HepG2 (cell line): ENCODE data around the gene ENPP1. TPM values are rescaled to one million over a fixed set of nuclear protein-coding genes. Genes with fewer than 3 reads are reported as not detected.

Experiments used
- BRD4 ChIP-seq: sonication (generic); formaldehyde crosslinking; IDR thresholded peaks from 2 replicates; pipeline ENCODE4 v1.4.0; 2020; ENCODE audit warnings: missing genetic modification reagents
- FOXK1 ChIP-seq: sonication (generic); formaldehyde crosslinking; IDR thresholded peaks from 2 replicates; pipeline ENCODE4 v1.4.0; 2020; ENCODE audit warnings: low read depth, missing genetic modification reagents, borderline replicate concordance
- GFI1 ChIP-seq: sonication (generic); formaldehyde crosslinking; IDR thresholded peaks from 2 replicates; pipeline ENCODE4 v1.5.0; 2020; ENCODE audit warnings: missing genetic modification reagents, mild to moderate bottlenecking, borderline replicate concordance
- IRF2 ChIP-seq: IDR thresholded peaks from 2 replicates; pipeline ENCODE4 v1.6.1; 2018; ENCODE audit warnings: missing genetic modification reagents, missing compliant biosample characterization
- KAT8 ChIP-seq: IDR thresholded peaks from 2 replicates; pipeline ENCODE4 v1.6.1; 2016; ENCODE audit warnings: missing genetic modification reagents, missing compliant biosample characterization
- KDM1A ChIP-seq: IDR thresholded peaks from 2 replicates; pipeline ENCODE4 v1.6.1; 2016; ENCODE audit warnings: missing compliant biosample characterization
- MAFK ChIP-seq, 2 experiments: IDR thresholded peaks in 1 of 2; conservative IDR thresholded peaks in 1 of 2; 2 replicates each; pipeline ENCODE4 v1.6.1; 2011; ENCODE audit warnings: improper control_type of control experiment in 2 of 2, low read length in 2 of 2
- NFIB ChIP-seq: sonication (generic); formaldehyde crosslinking; IDR thresholded peaks from 2 replicates; pipeline ENCODE4 v1.9.0; 2021; ENCODE audit warnings: missing genetic modification reagents, mild to moderate bottlenecking, borderline replicate concordance
- PRMT3 ChIP-seq: sonication (generic); formaldehyde crosslinking; IDR thresholded peaks from 2 replicates; pipeline ENCODE4 v1.8.1; 2022; ENCODE audit warnings: low read depth, mild to moderate bottlenecking, moderate library complexity, missing genetic modification reagents, borderline replicate concordance
- RELA ChIP-seq: sonication (generic); formaldehyde crosslinking; IDR thresholded peaks from 2 replicates; pipeline ENCODE4 v1.4.0; 2020; ENCODE audit warnings: missing genetic modification reagents
- RNF2 ChIP-seq: fragments of 450-650 bp; conservative IDR thresholded peaks from 2 replicates; pipeline ENCODE4 v1.6.1; 2016; ENCODE audit warnings: low read depth
- TBP ChIP-seq: sonication (generic); formaldehyde crosslinking; IDR thresholded peaks from 2 replicates; pipeline ENCODE4 v1.5.0; 2020; ENCODE audit warnings: missing genetic modification reagents
- ZNF331 ChIP-seq: sonication (generic); formaldehyde crosslinking; IDR thresholded peaks from 2 replicates; pipeline ENCODE4 v1.4.0; 2020; ENCODE audit warnings: missing genetic modification reagents
- ZNF335 ChIP-seq: sonication (generic); formaldehyde crosslinking; IDR thresholded peaks from 2 replicates; pipeline ENCODE4 v1.4.0; 2020; ENCODE audit warnings: missing genetic modification reagents
- ZNF615 ChIP-seq: sonication (generic); formaldehyde crosslinking; IDR thresholded peaks from 2 replicates; pipeline ENCODE4 v1.5.0; 2020; ENCODE audit warnings: mild to moderate bottlenecking, missing genetic modification reagents, borderline replicate concordance
- ZNF749 ChIP-seq: sonication (generic); formaldehyde crosslinking; IDR thresholded peaks from 2 replicates; pipeline ENCODE4 v1.8.0; 2022; ENCODE audit warnings: mild to moderate bottlenecking, missing genetic modification reagents, moderate library complexity, borderline replicate concordance
- ZNF775 ChIP-seq: sonication (generic); formaldehyde crosslinking; IDR thresholded peaks from 2 replicates; pipeline ENCODE4 v1.4.0; 2020; ENCODE audit warnings: missing genetic modification reagents, mild to moderate bottlenecking, moderate library complexity, borderline replicate concordance
- polyA plus RNA-seq, 8 experiments: library from polyadenylated mRNA; depleted of rRNA in 3 of 8; stranded (reverse) in 7 of 8; unstranded in 1 of 8; fragments of >200 nt; fragmentation: Illumina TruSeq in 4 of 8; extraction: Trizol in 4 of 8; gene quantifications; 2 replicates each; pipeline versions ENCODE4 v1.2.1 to v1.2.3, GENCODE V29; 2011 to 2016; ENCODE audit warnings: low read depth in 4 of 8, missing spikeins in 1 of 8, mixed read lengths in 1 of 8; ENCODE audit not compliant: insufficient read depth in 1 of 8
- total RNA-seq, 5 experiments: library from RNA; depleted of rRNA; stranded (reverse); fragments of >200 nt; fragmentation: Illumina TruSeq; extraction: Trizol; gene quantifications; 2 replicates each; pipeline ENCODE4 v1.2.3, GENCODE V29; 2016; ENCODE audit warnings: low read depth in 1 of 5
- TF ChIP-seq, protein P1 (sequence below): sonication (generic); formaldehyde crosslinking; IDR thresholded peaks from 2 replicates; pipeline ENCODE4 v1.8.0; 2022; ENCODE audit warnings: mild to moderate bottlenecking, missing genetic modification reagents, moderate library complexity
- TF ChIP-seq, protein P2 (sequence below): conservative IDR thresholded peaks from 2 replicates; pipeline ENCODE4 v1.6.1; 2018; ENCODE audit warnings: missing genetic modification reagents
- TF ChIP-seq, protein P3 (sequence below): sonication (generic); formaldehyde crosslinking; IDR thresholded peaks from 2 replicates; pipeline ENCODE4 v1.4.0; 2020; ENCODE audit warnings: missing genetic modification reagents
- TF ChIP-seq, protein P4 (sequence below): sonication (generic); formaldehyde crosslinking; IDR thresholded peaks from 2 replicates; pipeline ENCODE4 v1.4.0; 2020; ENCODE audit warnings: missing genetic modification reagents
- TF ChIP-seq, protein P5 (sequence below): sonication (generic); formaldehyde crosslinking; conservative IDR thresholded peaks from 2 replicates; pipeline ENCODE4 v1.4.0; 2020; ENCODE audit warnings: missing genetic modification reagents
- TF ChIP-seq, protein P6 (sequence below): sonication (generic); formaldehyde crosslinking; IDR thresholded peaks from 2 replicates; pipeline ENCODE4 v1.4.0; 2020; ENCODE audit warnings: mild to moderate bottlenecking, missing genetic modification reagents

Gene ENPP1
- total and polyA plus RNA-seq, 2 of the 13 experiments (the other 11 are each of a cell fraction or from before 2014, with no cell fraction given): 56.5 to 160 TPM

DNA sequence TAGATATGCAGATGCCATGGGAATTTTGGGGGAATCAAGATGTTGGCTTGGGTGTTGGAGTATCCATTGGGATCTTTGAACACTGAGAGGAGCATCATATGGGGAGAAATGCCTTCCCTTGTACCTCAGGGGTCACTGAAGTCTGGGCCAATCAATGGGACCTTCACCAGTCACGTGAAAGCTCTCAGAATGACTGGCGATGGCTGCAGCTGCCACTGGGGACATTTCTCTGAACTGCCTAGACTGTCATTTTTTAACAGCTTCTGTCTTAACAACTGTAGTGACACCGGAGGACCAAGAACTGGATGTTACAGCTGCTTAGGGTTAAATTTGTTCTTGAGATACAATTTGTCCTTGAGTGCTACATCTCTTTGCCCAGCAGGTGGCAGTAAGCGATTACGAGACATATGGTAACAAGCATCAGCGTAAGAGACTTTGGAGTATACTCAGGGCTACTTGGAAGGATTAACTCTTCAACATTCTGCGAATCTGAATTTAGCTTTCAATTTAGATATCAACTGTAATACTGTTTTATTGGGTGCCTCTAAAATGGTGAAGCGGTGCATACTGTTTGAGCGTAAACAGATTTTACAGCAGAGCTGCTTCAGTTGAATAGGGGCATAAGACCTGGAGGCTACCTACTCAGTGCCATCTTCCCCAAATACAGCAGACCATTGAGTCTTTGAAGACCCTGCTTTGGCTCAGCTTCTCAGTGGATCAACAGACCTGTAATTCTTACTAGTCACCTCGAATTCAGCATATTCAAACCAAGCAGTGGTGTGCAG lies 107.3 kb downstream of the ENPP1 start (continued):
- TF ChIP-seq FOXK1 (CRISPR knock-in tag) (peak; percentile 59; the same call in 1 of the 2 replicates), MAFK (conservative IDR thresholded peaks at IDR 0.05 in 1 of 2, IDR thresholded peaks at IDR 0.05 in 1 of 2; ENCODE audit: low read length in 2 of 2) (no peak), KDM1A (CRISPR knock-in tag) (no peak), BRD4 (CRISPR knock-in tag) (no peak), RELA (no peak), GFI1 (CRISPR knock-in tag) (no peak), IRF2 (CRISPR knock-in tag) (no peak), PRMT3 (0 out of 2 replicates have a peak, but pooled peaks have one; percentile 55), ZNF775 (no peak), RNF2 (no peak), ZNF749 (CRISPR knock-in tag) (no peak), ZNF615 (CRISPR knock-in tag) (no peak), ZNF331 (CRISPR knock-in tag) (0 out of 2 replicates have a peak, but pooled peaks have one; percentile 35), TBP (no peak), KAT8 (CRISPR knock-in tag) (no peak), NFIB (CRISPR knock-in tag) (no peak), ZNF335 (CRISPR knock-in tag) (no peak)
- TF ChIP-seq, protein P1, sequence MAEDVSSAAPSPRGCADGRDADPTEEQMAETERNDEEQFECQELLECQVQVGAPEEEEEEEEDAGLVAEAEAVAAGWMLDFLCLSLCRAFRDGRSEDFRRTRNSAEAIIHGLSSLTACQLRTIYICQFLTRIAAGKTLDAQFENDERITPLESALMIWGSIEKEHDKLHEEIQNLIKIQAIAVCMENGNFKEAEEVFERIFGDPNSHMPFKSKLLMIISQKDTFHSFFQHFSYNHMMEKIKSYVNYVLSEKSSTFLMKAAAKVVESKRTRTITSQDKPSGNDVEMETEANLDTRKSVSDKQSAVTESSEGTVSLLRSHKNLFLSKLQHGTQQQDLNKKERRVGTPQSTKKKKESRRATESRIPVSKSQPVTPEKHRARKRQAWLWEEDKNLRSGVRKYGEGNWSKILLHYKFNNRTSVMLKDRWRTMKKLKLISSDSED (CRISPR knock-in tag): no peak
- TF ChIP-seq, protein P2, sequence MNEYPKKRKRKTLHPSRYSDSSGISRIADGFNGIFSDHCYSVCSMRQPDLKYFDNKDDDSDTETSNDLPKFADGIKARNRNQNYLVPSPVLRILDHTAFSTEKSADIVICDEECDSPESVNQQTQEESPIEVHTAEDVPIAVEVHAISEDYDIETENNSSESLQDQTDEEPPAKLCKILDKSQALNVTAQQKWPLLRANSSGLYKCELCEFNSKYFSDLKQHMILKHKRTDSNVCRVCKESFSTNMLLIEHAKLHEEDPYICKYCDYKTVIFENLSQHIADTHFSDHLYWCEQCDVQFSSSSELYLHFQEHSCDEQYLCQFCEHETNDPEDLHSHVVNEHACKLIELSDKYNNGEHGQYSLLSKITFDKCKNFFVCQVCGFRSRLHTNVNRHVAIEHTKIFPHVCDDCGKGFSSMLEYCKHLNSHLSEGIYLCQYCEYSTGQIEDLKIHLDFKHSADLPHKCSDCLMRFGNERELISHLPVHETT (CRISPR knock-in tag): no peak
- TF ChIP-seq, protein P3, sequence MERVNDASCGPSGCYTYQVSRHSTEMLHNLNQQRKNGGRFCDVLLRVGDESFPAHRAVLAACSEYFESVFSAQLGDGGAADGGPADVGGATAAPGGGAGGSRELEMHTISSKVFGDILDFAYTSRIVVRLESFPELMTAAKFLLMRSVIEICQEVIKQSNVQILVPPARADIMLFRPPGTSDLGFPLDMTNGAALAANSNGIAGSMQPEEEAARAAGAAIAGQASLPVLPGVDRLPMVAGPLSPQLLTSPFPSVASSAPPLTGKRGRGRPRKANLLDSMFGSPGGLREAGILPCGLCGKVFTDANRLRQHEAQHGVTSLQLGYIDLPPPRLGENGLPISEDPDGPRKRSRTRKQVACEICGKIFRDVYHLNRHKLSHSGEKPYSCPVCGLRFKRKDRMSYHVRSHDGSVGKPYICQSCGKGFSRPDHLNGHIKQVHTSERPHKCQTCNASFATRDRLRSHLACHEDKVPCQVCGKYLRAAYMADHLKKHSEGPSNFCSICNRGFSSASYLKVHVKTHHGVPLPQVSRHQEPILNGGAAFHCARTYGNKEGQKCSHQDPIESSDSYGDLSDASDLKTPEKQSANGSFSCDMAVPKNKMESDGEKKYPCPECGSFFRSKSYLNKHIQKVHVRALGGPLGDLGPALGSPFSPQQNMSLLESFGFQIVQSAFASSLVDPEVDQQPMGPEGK (CRISPR knock-in tag): no peak
- TF ChIP-seq, protein P4, sequence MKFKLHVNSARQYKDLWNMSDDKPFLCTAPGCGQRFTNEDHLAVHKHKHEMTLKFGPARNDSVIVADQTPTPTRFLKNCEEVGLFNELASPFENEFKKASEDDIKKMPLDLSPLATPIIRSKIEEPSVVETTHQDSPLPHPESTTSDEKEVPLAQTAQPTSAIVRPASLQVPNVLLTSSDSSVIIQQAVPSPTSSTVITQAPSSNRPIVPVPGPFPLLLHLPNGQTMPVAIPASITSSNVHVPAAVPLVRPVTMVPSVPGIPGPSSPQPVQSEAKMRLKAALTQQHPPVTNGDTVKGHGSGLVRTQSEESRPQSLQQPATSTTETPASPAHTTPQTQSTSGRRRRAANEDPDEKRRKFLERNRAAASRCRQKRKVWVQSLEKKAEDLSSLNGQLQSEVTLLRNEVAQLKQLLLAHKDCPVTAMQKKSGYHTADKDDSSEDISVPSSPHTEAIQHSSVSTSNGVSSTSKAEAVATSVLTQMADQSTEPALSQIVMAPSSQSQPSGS (CRISPR knock-in tag): 0 out of 2 replicates have a peak, but pooled peaks have one; percentile 26
- TF ChIP-seq, protein P5, sequence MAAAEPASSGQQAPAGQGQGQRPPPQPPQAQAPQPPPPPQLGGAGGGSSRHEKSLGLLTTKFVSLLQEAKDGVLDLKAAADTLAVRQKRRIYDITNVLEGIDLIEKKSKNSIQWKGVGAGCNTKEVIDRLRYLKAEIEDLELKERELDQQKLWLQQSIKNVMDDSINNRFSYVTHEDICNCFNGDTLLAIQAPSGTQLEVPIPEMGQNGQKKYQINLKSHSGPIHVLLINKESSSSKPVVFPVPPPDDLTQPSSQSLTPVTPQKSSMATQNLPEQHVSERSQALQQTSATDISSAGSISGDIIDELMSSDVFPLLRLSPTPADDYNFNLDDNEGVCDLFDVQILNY: no peak
- TF ChIP-seq, protein P6, sequence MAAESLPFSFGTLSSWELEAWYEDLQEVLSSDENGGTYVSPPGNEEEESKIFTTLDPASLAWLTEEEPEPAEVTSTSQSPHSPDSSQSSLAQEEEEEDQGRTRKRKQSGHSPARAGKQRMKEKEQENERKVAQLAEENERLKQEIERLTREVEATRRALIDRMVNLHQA (CRISPR knock-in tag): no peak
